H4 (cell line): Measurements from ENCODE around the gene PUM1. TPM values are rescaled to one million over a fixed set of nuclear protein-coding genes. Genes with fewer than 3 reads are reported as not detected.
A peak's percentile ranks its signal among the peaks of the same experiment; 100 is the strongest.
"Not testable (repeated sequence)": the region's sequence is repeated elsewhere in the genome, so short reads cannot be mapped to it uniquely, and the experiment has no call there.

Experiments used
- DNase-seq: peaks from one replicate; pipeline ENCODE4 v3.0.0-alpha.2; 2015; ENCODE audit warnings: low spot score
- total RNA-seq: library from RNA; depleted of rRNA; stranded (reverse); fragments of >200 nt; shearing (Covaris generic); gene quantifications from 2 replicates; pipeline ENCODE4 v1.2.3, GENCODE V29; 2014; rRNA removed

The PUM1 gene
- total RNA-seq = 29.6 and 31.7 TPM in 2 replicates

- DNase-seq = peak; percentile 97
These were observed at the start of gene PUM1 for GRCh38 chr1:31065310-31066217. Gene PUM1, minus strand, starts transcription at chr1:31065717. Its CDS starts 6,151 bp downstream, at chr1:31059566.

GRCh38 chr1:31112266-31112935 is 46.9 kb upstream of the PUM1 start:
- DNase-seq = no peak

GRCh38 chr1:31111290-31111951 is 45.9 kb upstream of the PUM1 start:
- no peak for DNase-seq

GRCh38 chr1:31110846-31111245 is 45.3 kb upstream of the PUM1 start:
- no peak for DNase-seq

GRCh38 chr1:31108861-31109260 is 43.3 kb upstream of the PUM1 start:
- no peak for DNase-seq

- no peak for DNase-seq
These were observed 40.1 kb upstream of the PUM1 start for GRCh38 chr1:31105646-31106045.

GRCh38 chr1:31102501-31102950 is 37.0 kb upstream of the PUM1 start:
- peak; percentile 66 for DNase-seq

- DNase-seq = peak; percentile 62
These were observed 35.6 kb upstream of the PUM1 start for GRCh38 chr1:31101147-31101502.

- DNase-seq = no peak
These were observed 33.9 kb upstream of the PUM1 start for GRCh38 chr1:31099293-31100032.

GRCh38 chr1:31095985-31096384 is 30.5 kb upstream of the PUM1 start:
- no peak for DNase-seq

GRCh38 chr1:31095298-31095981 is 29.9 kb upstream of the PUM1 start:
- DNase-seq = no peak

GRCh38 chr1:31088081-31088480 is 22.6 kb upstream of the PUM1 start:
- DNase-seq = not testable (repeated sequence)

GRCh38 chr1:31084782-31085569 is 19.5 kb upstream of the PUM1 start:
- DNase-seq = no peak

GRCh38 chr1:31082385-31082784 is 16.9 kb upstream of the PUM1 start:
- no peak for DNase-seq

- no peak for DNase-seq
These were observed 7.5 kb upstream of the PUM1 start for GRCh38 chr1:31073044-31073443.

- DNase-seq = no peak
These were observed 6.8 kb upstream of the PUM1 start for GRCh38 chr1:31072304-31072746.

GRCh38 chr1:31069392-31069791 is 3.9 kb upstream of the PUM1 start:
- DNase-seq = no peak

GRCh38 chr1:31064718-31065309 is 703 bp downstream of the PUM1 start:
- DNase-seq = peak; percentile 7

- no peak for DNase-seq
These were observed 1.3 kb downstream of the PUM1 start for GRCh38 chr1:31064111-31064717.
